Thymus (tissue), 11 donors: ENCODE measurements around the gene TJP2. TPM values are rescaled to one million over a fixed set of nuclear protein-coding genes. Genes with fewer than 3 reads are reported as not detected.
"Not testable (repeated sequence)": the region's sequence is repeated elsewhere in the genome, so short reads cannot be mapped to it uniquely, and the experiment has no call there.

Experiments used
- DNase-seq, 9 donors: peaks; one replicate each; pipeline ENCODE4 v3.0.0-alpha.2; 2013; ENCODE audit warnings: low spot score in 9 of 9, low read depth in 6 of 9, missing footprints in 1 of 9
- H3K27ac ChIP-seq, 2 donors: one replicate each; pipeline ENCODE4 v1.5.1; 2013; ENCODE audit warnings: control low read depth in 1 of 2, low read depth in 1 of 2, low read length in 1 of 2, mild to moderate bottlenecking in 1 of 2, moderate library complexity in 1 of 2
- H3K27me3 ChIP-seq, 2 donors: one replicate each; pipeline ENCODE4 v1.5.1; 2013; ENCODE audit warnings: low read length in 1 of 2; ENCODE audit not compliant: control insufficient read depth in 2 of 2, insufficient read depth in 1 of 2
- H3K36me3 ChIP-seq, 2 donors: one replicate each; pipeline ENCODE4 v1.5.1; 2013; ENCODE audit warnings: low read length in 1 of 2, mild to moderate bottlenecking in 1 of 2, moderate library complexity in 1 of 2; ENCODE audit not compliant: control insufficient read depth in 2 of 2, insufficient read depth in 2 of 2
- H3K4me1 ChIP-seq, 2 donors: one replicate each; pipeline ENCODE4 v1.5.1; 2013; ENCODE audit warnings: low read length in 2 of 2; ENCODE audit not compliant: control insufficient read depth in 2 of 2, insufficient read depth in 2 of 2
- H3K4me3 ChIP-seq, 2 donors: one replicate each; pipeline ENCODE4 v1.5.1; 2013; ENCODE audit warnings: low read length in 2 of 2, control low read depth in 1 of 2, mild to moderate bottlenecking in 1 of 2
- H3K9me3 ChIP-seq, 2 donors: one replicate each; pipeline ENCODE4 v1.5.1; 2013; ENCODE audit warnings: low read length in 1 of 2, mild to moderate bottlenecking in 1 of 2; ENCODE audit not compliant: control insufficient read depth in 2 of 2, insufficient read depth in 1 of 2
- WGBS: extraction: QIAGEN DNeasy Blood & Tissue Kit; methylation state at CpG from one replicate; pipeline ENCODE4 v1.1.7; 2013; 5-methylcytosine and 5-hydroxymethylcytosine counted together
- polyA plus RNA-seq: library from polyadenylated mRNA; stranded (reverse); fragments of 200-250 nt; gene quantifications from one replicate; pipeline ENCODE4 v1.2.3, GENCODE V29; 2013
- total RNA-seq: library from RNA; stranded (reverse); fragments of 120-200 nt; gene quantifications from one replicate; pipeline ENCODE4 v1.2.4, GENCODE V29; 2013
- donor health status: healthy.

The TJP2 gene
- total and polyA plus RNA-seq, 2 donors: 31.5 to 45.3 TPM

DNA sequence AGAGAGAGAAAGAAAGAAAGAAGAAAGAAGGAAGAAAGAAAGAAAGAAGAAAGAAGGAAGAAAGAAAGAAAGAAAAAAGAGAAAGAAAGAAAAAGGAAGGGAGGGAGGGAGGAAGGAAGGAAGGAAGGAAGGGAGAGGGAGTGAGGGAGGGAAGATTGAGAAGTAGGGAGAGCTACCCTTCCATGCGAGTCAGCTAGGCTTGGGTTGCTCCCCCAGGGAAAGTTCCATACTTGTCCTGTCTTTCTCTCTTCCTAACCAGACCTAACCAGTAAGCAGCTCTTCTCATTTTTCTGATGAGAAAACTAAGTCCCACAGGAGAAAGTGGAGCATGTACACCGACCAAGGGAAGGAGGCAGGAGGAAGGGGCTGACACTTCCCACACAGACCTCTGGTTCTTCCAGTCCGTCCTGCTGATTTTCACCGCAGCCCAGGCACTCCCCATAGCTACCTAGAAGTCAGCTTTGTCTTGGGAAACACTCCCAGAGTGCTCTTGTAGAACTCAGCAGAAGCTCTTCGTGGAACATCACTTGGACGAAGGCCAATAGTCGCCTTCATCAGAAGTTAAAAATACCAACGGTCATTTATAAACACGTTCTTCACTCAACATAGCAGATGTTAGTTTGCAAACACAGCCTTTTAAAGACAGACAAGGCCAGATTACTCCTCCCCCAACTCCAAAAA, 121.9 kb downstream of the TJP2 start:
- H3K4me3 ChIP-seq: no peak overlapping the region
- no peak overlapping the region for H3K27ac ChIP-seq
- no peaks in the 10 kb centered on the region for H3K9me3 ChIP-seq
- DNase-seq: no peak
- 89% methylated on average over 9 of the region's 9 CpGs for WGBS
- H3K36me3 ChIP-seq: no peaks in the 10 kb centered on the region
- H3K4me1 ChIP-seq: no peaks in the 10 kb centered on the region
- H3K27me3 ChIP-seq: no peaks in the 10 kb centered on the region

DNA sequence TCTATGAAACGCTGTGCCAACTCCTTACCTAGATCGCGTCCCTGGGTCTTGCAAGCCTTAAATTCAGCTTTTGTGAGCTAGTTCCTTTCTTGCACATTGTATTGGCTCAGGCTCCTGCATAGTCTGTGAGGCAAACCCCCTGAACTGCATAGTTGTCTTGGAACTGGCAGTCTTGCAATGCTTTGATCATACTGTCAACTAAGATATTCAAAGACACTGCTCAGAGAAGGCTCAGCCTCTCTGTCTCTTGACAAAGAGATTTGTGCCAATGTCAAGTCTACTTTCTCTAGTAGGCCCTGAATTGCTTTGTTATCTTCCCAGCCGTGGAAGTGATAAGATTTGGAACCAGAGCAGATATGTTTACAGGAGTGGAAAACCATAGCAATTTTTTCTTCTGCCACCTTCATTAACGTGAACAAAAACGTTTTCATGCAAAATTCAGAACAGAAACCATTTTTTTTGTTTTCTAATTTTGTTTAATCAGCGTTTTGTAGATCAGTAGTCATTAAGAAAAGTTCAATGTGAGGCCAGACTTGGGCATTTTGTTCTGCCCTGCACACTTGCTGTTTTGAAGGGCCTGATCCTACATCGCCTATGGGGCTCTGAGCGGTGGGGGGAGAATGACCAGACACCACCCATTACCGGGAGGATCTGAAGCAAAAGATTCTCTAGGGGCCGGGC, 123.4 kb downstream of the TJP2 start:
- no peak overlapping the region for H3K27ac ChIP-seq
- H3K27me3 ChIP-seq: no peaks in the 10 kb centered on the region
- no peaks in the 10 kb centered on the region for H3K36me3 ChIP-seq
- DNase-seq: no peak
- H3K4me3 ChIP-seq: no peak overlapping the region
- no peaks in the 10 kb centered on the region for H3K9me3 ChIP-seq
- H3K4me1 ChIP-seq: no peaks in the 10 kb centered on the region
- WGBS: 90% methylated on average over 11 of the region's 11 CpGs

DNA sequence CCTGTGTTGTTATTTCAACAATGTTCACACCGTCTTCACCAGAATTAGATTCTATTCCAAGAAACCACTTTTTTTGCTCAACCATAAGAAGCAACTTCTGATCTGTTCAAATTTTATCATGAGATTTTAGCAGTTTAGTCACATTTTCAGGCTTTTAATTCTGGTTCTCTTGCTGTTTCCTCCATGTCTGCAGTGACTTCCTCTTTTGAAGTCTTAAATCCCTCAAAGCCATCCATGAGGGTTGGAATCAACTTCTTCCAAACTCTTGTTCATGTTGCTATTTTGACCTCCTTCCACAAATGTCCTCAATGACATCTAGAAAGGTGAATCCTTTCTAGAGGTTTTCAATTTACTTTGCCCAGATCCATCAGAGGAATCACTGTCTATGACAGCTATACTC, 125.2 kb downstream of the TJP2 start:
- H3K27ac ChIP-seq: no peak overlapping the region
- H3K27me3 ChIP-seq: no peaks in the 10 kb centered on the region
- DNase-seq: no peak
- no peaks in the 10 kb centered on the region for H3K9me3 ChIP-seq
- H3K4me1 ChIP-seq: no peaks in the 10 kb centered on the region
- no peaks in the 10 kb centered on the region for H3K36me3 ChIP-seq
- 13% methylated on average over 1 of the region's 1 CpG for WGBS
- H3K4me3 ChIP-seq: no peak overlapping the region

DNA sequence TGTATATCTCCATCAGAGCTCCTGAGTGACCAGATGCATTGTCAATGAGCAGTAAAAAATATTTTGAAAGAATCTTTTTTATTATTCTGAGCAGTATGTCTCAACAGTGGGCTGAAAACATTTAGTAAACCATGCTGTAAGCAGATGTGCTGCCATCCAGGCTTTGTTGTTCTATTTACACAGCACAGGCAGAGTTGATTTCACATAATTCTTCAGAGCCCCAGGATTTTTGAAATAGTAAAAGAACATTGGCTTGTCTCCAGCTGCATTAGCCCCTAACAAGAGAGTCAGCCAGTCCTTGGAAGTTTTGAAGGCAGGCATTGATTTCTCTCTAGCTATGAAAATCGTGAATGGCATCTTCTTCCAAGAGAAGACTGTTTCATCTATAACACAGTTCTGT, 125.7 kb downstream of the TJP2 start:
- Histone ChIP-seq H3K27ac (no peak overlapping the region), H3K4me3 (no peak overlapping the region), H3K27me3 (no peaks in the 10 kb centered on the region), H3K36me3 (no peaks in the 10 kb centered on the region), H3K9me3 (no peaks in the 10 kb centered on the region), H3K4me1 (no peaks in the 10 kb centered on the region)
- DNase-seq: no peak
- WGBS: 43% methylated on average over 1 of the region's 1 CpG

DNA sequence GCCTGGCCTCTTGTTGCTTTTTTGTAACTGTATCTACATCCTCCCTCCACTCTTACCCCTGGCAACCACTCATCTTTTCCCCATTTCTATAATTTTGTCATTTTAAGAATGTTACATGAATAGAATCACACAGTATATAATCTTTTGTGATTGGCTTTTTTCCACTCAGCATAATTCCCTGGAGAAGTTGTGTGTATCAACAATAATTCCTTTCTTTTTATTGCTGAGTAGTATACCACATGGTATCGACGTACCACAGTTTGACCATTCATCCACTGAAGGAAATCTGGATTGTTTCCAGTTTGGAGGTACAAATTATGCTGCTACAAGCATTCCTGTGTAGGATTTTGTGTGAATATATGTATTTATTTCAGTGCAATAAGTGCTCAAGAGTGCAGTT, 129.3 kb downstream of the TJP2 start:
- Histone ChIP-seq H3K36me3 (no peaks in the 10 kb centered on the region), H3K4me1 (no peaks in the 10 kb centered on the region), H3K9me3 (no peaks in the 10 kb centered on the region), H3K27ac (no peak overlapping the region), H3K4me3 (no peak overlapping the region), H3K27me3 (no peaks in the 10 kb centered on the region)
- WGBS: 98% methylated on average over 2 of the region's 2 CpGs
- DNase-seq: no peak

DNA sequence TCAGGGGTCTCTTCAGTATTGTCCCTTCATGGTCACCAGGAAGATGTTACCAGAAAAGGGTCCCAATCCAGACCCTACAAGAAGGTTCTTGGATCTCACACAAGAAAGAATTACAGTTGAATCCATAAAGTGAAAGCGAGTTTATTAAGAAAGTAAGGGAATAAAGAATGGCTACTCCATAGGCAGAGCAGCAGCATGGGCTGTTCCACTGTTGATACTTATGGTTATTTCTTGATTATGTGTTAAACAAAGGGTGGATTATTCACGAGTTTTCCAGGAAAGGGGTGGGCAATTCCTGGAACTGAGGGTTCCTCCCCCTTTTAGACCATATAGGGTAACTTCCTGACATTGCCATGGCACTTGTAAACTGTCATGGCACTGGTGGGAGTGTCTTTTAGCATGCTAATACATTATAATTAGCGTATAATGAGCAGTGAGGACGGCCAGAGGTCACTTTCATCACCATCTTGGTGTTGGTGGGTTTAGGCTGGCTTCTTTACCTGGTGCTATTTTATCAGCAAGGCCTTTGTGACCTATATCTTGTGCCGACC, 132.9 kb downstream of the TJP2 start:
- H3K27me3 ChIP-seq, H3K4me3 ChIP-seq, DNase-seq, H3K4me1 ChIP-seq, H3K9me3 ChIP-seq, H3K36me3 ChIP-seq: not testable (repeated sequence)
- 89% methylated on average over 5 of the region's 5 CpGs for WGBS
- peak overlapping the region in 1 of 2 donors; percentile 18 for H3K27ac ChIP-seq

DNA sequence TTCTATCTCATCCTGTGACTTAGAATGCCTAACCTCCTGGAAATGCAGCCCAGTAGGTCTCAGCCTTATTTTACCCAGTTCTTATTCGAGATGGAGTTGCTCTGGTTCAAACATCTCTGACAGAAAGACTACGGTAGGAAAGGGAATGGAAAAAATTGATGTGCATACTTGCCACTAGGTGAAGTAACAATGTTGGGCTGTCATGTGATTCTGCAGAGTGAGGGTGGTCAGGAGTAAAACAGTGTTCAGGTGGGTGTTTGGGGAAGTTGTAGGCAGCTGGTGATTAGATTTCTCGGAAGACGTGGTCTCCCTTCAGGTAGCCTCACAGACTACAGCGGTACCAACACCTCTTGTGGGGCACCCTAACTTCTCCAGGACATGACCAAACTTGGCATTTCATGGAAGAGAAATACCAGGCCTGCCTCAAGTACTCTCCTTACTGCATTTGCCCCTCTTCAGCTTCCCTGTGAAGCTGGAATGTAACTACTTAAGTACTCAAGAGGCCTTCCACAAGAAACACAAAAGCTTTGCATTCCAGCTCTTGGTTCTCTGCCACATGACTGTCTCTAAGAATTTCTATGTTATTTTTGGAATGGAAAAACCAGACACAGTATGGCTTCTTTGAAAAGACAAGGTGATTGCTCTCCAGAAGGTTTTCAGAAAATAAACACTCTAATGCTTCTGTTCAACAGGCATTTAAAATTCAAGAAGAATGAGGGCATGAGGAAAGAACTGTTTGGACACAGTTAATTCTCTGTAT, 133.5 kb downstream of the TJP2 start:
- H3K9me3 ChIP-seq: peaks cover 0 to 1% of the 10 kb centered on the region in 2 donors
- H3K4me3 ChIP-seq: no peak overlapping the region
- H3K36me3 ChIP-seq: no peaks in the 10 kb centered on the region
- DNase-seq: no peak
- H3K4me1 ChIP-seq: no peaks in the 10 kb centered on the region
- 90% methylated on average over 5 of the region's 5 CpGs for WGBS
- peak overlapping the region in 1 of 2 donors; percentile 52 for H3K27ac ChIP-seq
- H3K27me3 ChIP-seq: no peaks in the 10 kb centered on the region

DNA sequence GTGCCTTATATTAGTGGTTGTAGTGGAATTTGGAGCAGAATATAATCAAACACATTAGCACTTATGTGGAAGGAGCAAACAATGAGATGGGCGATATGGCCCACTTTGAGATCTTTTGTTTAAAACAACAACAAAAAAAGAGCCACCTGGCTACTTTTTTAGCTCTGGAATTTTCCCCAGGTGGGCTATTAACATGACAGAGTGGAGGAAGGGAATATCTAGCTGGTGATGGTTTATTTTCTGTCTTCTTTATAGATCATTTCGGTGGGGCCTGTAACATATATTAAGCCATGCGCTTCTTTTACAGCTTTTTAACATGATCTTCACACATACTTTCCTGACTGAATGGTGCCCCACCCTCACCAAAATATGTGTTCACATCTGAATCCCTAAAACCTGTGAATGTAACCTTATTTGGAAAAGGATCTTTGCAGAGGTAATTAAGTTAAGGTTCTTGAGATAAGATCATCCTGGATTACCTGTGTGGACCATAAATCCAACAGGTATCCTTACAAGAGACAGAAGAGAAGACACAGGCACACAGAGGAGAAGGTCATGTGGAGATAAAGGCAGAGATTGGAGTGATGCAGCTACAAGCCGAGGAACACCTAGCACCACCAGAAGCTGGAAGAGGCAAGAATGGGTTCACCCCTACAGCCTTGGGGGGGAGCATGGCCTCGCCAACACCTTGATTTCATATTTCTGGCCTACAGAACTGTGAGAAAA, 134.3 kb downstream of the TJP2 start:
- DNase-seq: no peak
- H3K36me3 ChIP-seq: no peaks in the 10 kb centered on the region
- peak overlapping the region in 1 of 2 donors; percentile 29 for H3K27ac ChIP-seq
- peaks cover 4 to 8% of the 10 kb centered on the region in 2 donors for H3K9me3 ChIP-seq
- H3K27me3 ChIP-seq: no peaks in the 10 kb centered on the region
- H3K4me1 ChIP-seq: no peaks in the 10 kb centered on the region
- H3K4me3 ChIP-seq: no peak overlapping the region
- WGBS: 94% methylated on average over 5 of the region's 5 CpGs
